ENCODE data around the gene CARS2. TPM values are rescaled to one million over a fixed set of nuclear protein-coding genes. Genes with fewer than 3 reads are reported as not detected.

The CARS2 gene
- total and polyA plus RNA-seq, 8 donors: 49.3 to 247 (median 75.7) TPM

- Histone ChIP-seq H3K4me1 (peaks cover 20 to 36% (median 30%) of the 10 kb centered on the region in 4 donors), H3K4me3 (peak overlapping the region; percentile 66 to 83 (median 80)), H3K36me3 (peaks cover 5 to 23% (median 22%) of the 10 kb centered on the region in 4 donors), H3K27me3 (no peaks in the 10 kb centered on the region), H3K27ac (peak overlapping the region; percentile 94 to 100 (median 98)), H3K9me3 (no peaks in the 10 kb centered on the region)
- DNase-seq: peak; percentile 51 to 72
- intact Hi-C loops (cut with DNase I; ENCODE audit: low total_unique reads): no loop called here
- WGBS, 5 donors: 0 to 2% (median 0%) methylated on average over 9 to 12 of the region's 12 CpGs
- no peak for TF ChIP-seq CTCF (IDR thresholded peaks at IDR 0.05)
- no peak for TF ChIP-seq POLR2A (IDR thresholded peaks at IDR 0.05)
- TF ChIP-seq EP300 (IDR thresholded peaks at IDR 0.05): no peak
- no peak for TF ChIP-seq POLR2AphosphoS5 (IDR thresholded peaks at IDR 0.05)
Observed at GRCh38 chr13:110716247-110716515, 10.3 kb upstream of the CARS2 start.

GRCh38 chr13:110715395-110716246 lies 9.7 kb upstream of the CARS2 start:
- no peak for TF ChIP-seq EP300 (IDR thresholded peaks at IDR 0.05)
- TF ChIP-seq POLR2A (IDR thresholded peaks at IDR 0.05): peak in 2 of 4 donors; percentile 81 to 90
- TF ChIP-seq CTCF (IDR thresholded peaks at IDR 0.05): peak in 1 of 7 experiments; percentile 13
- peak in 2 of 3 donors; percentile 28 to 82 for TF ChIP-seq POLR2AphosphoS5 (IDR thresholded peaks at IDR 0.05)
- peak; percentile 98 to 100 for DNase-seq
- peaks cover 24 to 40% (median 33%) of the 10 kb centered on the region in 4 donors for H3K4me1 ChIP-seq
- intact Hi-C loops (cut with DNase I; ENCODE audit: low total_unique reads): no loop called here
- H3K4me3 ChIP-seq: peak overlapping the region; percentile 66 to 95 (median 86)
- WGBS, 5 donors: 0 to 1% (median 0%) methylated on average over 20 to 74 of the region's 74 CpGs
- H3K9me3 ChIP-seq: no peaks in the 10 kb centered on the region
- peak overlapping the region; percentile 98 to 100 (median 100) for H3K27ac ChIP-seq
- H3K27me3 ChIP-seq: no peaks in the 10 kb centered on the region
- H3K36me3 ChIP-seq: peaks cover 5 to 17% (median 17%) of the 10 kb centered on the region in 4 donors

DNA sequence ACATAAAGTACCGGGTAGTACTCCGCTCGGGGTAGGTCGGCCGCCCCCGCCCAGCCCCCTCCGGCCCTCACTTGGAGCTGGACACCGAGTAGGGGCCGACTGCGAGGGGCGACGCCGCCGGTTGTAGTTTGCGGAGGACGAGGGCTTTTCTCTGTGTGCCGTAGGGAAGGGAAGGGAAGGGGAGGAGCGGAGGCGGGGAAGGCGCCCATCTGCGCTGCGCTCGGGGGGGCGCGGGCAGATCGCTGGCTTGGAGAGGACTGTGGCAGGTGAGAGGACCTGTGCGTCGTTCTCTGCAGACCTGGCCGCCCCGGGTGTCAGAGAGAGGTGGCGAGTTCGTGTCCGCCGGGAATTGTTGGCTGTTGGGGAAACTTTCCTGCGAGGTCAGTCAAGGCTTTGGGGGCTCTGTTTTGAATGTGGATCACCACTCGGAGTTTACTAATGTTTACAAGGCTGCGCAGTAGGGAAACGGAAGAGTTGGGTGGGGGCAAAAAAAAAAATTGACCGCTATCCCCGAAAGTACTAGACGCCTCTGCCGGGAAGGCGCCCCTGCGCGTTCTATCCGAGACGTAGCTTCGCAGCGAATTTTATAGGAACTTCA lies 9.0 kb upstream of the CARS2 start:
- peaks cover 24 to 40% (median 33%) of the 10 kb centered on the region in 4 donors for H3K4me1 ChIP-seq
- WGBS, 5 donors: 0 to 1% (median 1%) methylated on average over 32 to 49 of the region's 49 CpGs
- DNase-seq: peak; percentile 55 to 88
- intact Hi-C loops (cut with DNase I; ENCODE audit: low total_unique reads): no loop called here
- H3K36me3 ChIP-seq: peaks cover 5 to 10% (median 9%) of the 10 kb centered on the region in 4 donors
- peak overlapping the region; percentile 62 to 95 (median 86) for H3K4me3 ChIP-seq
- peak overlapping the region; percentile 95 to 100 (median 100) for H3K27ac ChIP-seq
- H3K27me3 ChIP-seq: no peaks in the 10 kb centered on the region
- H3K9me3 ChIP-seq: no peaks in the 10 kb centered on the region
- TF ChIP-seq EP300 (IDR thresholded peaks at IDR 0.05) (no peak), POLR2AphosphoS5 (IDR thresholded peaks at IDR 0.05) (peak; percentile 98 to 100 (median 100)), CTCF (IDR thresholded peaks at IDR 0.05) (peak in 1 of 7 experiments; percentile 19), POLR2A (IDR thresholded peaks at IDR 0.05) (peak in 2 of 4 donors; percentile 100)

- H3K4me1 ChIP-seq: peaks cover 24 to 39% (median 33%) of the 10 kb centered on the region in 4 donors
- WGBS, 5 donors: 0 to 1% (median 0%) methylated on average over 42 to 86 of the region's 86 CpGs
- peaks cover 2 to 3% (median 2%) of the 10 kb centered on the region in 4 donors for H3K36me3 ChIP-seq
- peak; percentile 59 to 83 for DNase-seq
- peak in 1 of 3 donors; percentile 3 for TF ChIP-seq POLR2AphosphoS5 (IDR thresholded peaks at IDR 0.05)
- no peak for TF ChIP-seq EP300 (IDR thresholded peaks at IDR 0.05)
- no peak for TF ChIP-seq CTCF (IDR thresholded peaks at IDR 0.05)
- no peak for TF ChIP-seq POLR2A (IDR thresholded peaks at IDR 0.05)
- intact Hi-C loops (cut with DNase I; ENCODE audit: low total_unique reads): no loop called here
- H3K27ac ChIP-seq: peak overlapping the region; percentile 95 to 100 (median 100)
- H3K9me3 ChIP-seq: no peaks in the 10 kb centered on the region
- H3K27me3 ChIP-seq: no peaks in the 10 kb centered on the region
- peak overlapping the region; percentile 62 to 95 (median 86) for H3K4me3 ChIP-seq
Observed at GRCh38 chr13:110713981-110714796, 8.3 kb upstream of the CARS2 start.

All from stomach (tissue), 9 donors.